Measurements from ENCODE around the gene MLYCD.

DNA sequence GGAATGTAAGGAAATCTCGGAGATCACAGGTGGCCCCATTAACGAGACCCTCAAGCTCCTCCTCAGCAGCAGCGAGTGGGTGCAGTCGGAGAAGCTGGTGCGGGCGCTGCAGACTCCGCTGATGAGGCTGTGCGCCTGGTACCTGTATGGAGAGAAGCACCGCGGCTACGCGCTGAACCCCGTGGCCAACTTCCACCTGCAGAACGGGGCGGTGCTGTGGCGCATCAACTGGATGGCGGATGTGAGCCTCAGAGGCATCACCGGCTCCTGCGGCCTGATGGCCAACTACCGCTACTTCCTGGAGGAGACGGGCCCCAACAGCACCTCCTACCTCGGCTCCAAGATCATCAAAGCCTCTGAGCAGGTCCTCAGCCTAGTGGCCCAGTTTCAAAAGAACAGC lies 16.2 kb downstream of the MLYCD start:
- TF ChIP-seq, protein P1, sequence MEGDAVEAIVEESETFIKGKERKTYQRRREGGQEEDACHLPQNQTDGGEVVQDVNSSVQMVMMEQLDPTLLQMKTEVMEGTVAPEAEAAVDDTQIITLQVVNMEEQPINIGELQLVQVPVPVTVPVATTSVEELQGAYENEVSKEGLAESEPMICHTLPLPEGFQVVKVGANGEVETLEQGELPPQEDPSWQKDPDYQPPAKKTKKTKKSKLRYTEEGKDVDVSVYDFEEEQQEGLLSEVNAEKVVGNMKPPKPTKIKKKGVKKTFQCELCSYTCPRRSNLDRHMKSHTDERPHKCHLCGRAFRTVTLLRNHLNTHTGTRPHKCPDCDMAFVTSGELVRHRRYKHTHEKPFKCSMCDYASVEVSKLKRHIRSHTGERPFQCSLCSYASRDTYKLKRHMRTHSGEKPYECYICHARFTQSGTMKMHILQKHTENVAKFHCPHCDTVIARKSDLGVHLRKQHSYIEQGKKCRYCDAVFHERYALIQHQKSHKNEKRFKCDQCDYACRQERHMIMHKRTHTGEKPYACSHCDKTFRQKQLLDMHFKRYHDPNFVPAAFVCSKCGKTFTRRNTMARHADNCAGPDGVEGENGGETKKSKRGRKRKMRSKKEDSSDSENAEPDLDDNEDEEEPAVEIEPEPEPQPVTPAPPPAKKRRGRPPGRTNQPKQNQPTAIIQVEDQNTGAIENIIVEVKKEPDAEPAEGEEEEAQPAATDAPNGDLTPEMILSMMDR (IDR thresholded peaks at IDR 0.05) = no peak
- TF ChIP-seq POLR2A (IDR thresholded peaks at IDR 0.05) = no peak

All from gastroesophageal sphincter (tissue), 3 donors.